MM.1S (cell line): ENCODE data around the gene SARS2.
A peak's percentile ranks its signal among the peaks of the same experiment; 100 is the strongest.

Source experiments
- DNase-seq: peaks from one replicate; pipeline ENCODE4 v3.0.0-alpha.2; 2015
- H2AFZ ChIP-seq: fragments of 300-600 bp; sonication (generic); 2 replicates; pipeline ENCODE4 v1.6.0; 2016; ENCODE audit warnings: antibody characterized with exemption, low read length
- H3F3A ChIP-seq: fragments of 300-600 bp; sonication (generic); 2 replicates; pipeline ENCODE4 v1.6.1; 2016; ENCODE audit warnings: mild to moderate bottlenecking, antibody characterized with exemption, low read length, moderate library complexity, mixed read lengths; ENCODE audit not compliant: insufficient read depth
- H3K27ac ChIP-seq: fragments of 300-600 bp; sonication (generic); 2 replicates; pipeline ENCODE4 v1.5.1; 2016; ENCODE audit warnings: mild to moderate bottlenecking, low read length
- H3K27me3 ChIP-seq: fragments of 300-600 bp; sonication (generic); replicated peaks from 2 replicates; pipeline ENCODE4 v1.6.0; 2016; ENCODE audit warnings: low read length; ENCODE audit not compliant: insufficient read depth
- H3K36me3 ChIP-seq: fragments of 300-600 bp; sonication (generic); replicated peaks from 2 replicates; pipeline ENCODE4 v1.6.1; 2016; ENCODE audit warnings: mild to moderate bottlenecking, low read length, mixed read lengths; ENCODE audit not compliant: insufficient read depth
- H3K4me1 ChIP-seq: fragments of 300-600 bp; sonication (generic); 2 replicates; pipeline ENCODE4 v1.6.1; 2016; ENCODE audit warnings: low read length, mixed read lengths
- H3K4me2 ChIP-seq: fragments of 300-600 bp; sonication (generic); 2 replicates; pipeline ENCODE4 v1.6.0; 2016; ENCODE audit warnings: low read depth, low read length
- H3K4me3 ChIP-seq: fragments of 300-600 bp; sonication (generic); 2 replicates; pipeline ENCODE4 v1.5.1; 2016; ENCODE audit warnings: low read length, mixed read lengths
- H3K79me2 ChIP-seq: fragments of 300-600 bp; sonication (generic); 2 replicates; pipeline ENCODE4 v1.6.1; 2016; ENCODE audit warnings: mixed run types, low read length, mixed read lengths
- H3K9ac ChIP-seq: fragments of 300-600 bp; sonication (generic); 2 replicates; pipeline ENCODE4 v1.6.1; 2016; ENCODE audit warnings: low read length, mixed read lengths
- H3K9me2 ChIP-seq: fragments of 300-600 bp; sonication (generic); replicated peaks from 2 replicates; pipeline ENCODE4 v1.6.1; 2016; ENCODE audit warnings: mild to moderate bottlenecking, low read length, mixed read lengths; ENCODE audit not compliant: insufficient read depth
- H3K9me3 ChIP-seq: fragments of 300-600 bp; sonication (generic); replicated peaks from 2 replicates; pipeline ENCODE4 v1.6.1; 2016; ENCODE audit warnings: mild to moderate bottlenecking, low read length, mixed read lengths; ENCODE audit not compliant: insufficient read depth
- H4K20me1 ChIP-seq: fragments of 300-600 bp; sonication (generic); 2 replicates; pipeline ENCODE4 v1.6.1; 2016; ENCODE audit warnings: mild to moderate bottlenecking, low read length, moderate library complexity, mixed read lengths; ENCODE audit not compliant: insufficient read depth
- EZH2 ChIP-seq: fragments of 300-600 bp; sonication (generic); optimal IDR thresholded peaks from 2 replicates; pipeline ENCODE3; 2017; ENCODE audit warnings: low read depth, mild to moderate bottlenecking, antibody characterized with exemption, low read length, mixed read lengths
- EZH2phosphoT487 ChIP-seq: fragments of 300-600 bp; sonication (generic); IDR thresholded peaks from 2 replicates; pipeline ENCODE4 v1.6.1; 2018; ENCODE audit warnings: antibody characterized with exemption, low read length
- TF ChIP-seq, protein P1 (sequence below): fragments of 300-600 bp; sonication (generic); IDR thresholded peaks from 2 replicates; pipeline ENCODE4 v1.5.1; 2016; ENCODE audit warnings: antibody characterized with exemption, low read length, mixed read lengths

SARS2 gene

DNA sequence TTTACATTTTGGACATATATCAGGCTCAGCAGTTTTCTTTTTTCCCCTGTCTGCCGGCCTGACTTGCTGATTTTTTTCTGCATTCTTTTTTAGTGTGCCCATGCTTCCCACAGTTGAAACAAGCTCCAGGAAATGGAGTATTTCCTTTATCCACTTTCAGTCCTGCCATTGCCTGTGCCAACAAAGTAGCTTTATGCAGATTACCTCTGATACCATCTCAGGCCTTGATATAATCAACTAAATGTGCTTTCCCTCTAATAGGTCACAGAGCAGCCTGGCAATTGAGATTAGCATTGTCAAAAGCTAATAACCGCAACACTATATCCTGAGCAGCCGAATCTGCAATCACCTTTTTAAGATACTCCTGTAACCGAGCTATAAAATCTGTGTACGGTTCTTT is 9.4 kb upstream of the SARS2 start:
- Histone ChIP-seq H3K36me3 (no peaks in the 10 kb centered on the region), H3K4me2 (no peak overlapping the region), H3K9me3 (no peaks in the 10 kb centered on the region), H3K4me1 (no peaks in the 10 kb centered on the region), H3K9me2 (no peaks in the 10 kb centered on the region), H3K27me3 (no peaks in the 10 kb centered on the region; the same call in 1 of the 2 replicates), H2AFZ (no peak overlapping the region), H3K4me3 (no peak overlapping the region), H3K27ac (no peak overlapping the region), H3K9ac (no peak overlapping the region), H3F3A (no peaks in the 10 kb centered on the region), H4K20me1 (no peaks in the 10 kb centered on the region), H3K79me2 (no peaks in the 10 kb centered on the region)
- no peak for DNase-seq
- TF ChIP-seq, protein P1, sequence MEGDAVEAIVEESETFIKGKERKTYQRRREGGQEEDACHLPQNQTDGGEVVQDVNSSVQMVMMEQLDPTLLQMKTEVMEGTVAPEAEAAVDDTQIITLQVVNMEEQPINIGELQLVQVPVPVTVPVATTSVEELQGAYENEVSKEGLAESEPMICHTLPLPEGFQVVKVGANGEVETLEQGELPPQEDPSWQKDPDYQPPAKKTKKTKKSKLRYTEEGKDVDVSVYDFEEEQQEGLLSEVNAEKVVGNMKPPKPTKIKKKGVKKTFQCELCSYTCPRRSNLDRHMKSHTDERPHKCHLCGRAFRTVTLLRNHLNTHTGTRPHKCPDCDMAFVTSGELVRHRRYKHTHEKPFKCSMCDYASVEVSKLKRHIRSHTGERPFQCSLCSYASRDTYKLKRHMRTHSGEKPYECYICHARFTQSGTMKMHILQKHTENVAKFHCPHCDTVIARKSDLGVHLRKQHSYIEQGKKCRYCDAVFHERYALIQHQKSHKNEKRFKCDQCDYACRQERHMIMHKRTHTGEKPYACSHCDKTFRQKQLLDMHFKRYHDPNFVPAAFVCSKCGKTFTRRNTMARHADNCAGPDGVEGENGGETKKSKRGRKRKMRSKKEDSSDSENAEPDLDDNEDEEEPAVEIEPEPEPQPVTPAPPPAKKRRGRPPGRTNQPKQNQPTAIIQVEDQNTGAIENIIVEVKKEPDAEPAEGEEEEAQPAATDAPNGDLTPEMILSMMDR, result no peak
- TF ChIP-seq EZH2phosphoT487 (no peak), EZH2 (no peak)

DNA sequence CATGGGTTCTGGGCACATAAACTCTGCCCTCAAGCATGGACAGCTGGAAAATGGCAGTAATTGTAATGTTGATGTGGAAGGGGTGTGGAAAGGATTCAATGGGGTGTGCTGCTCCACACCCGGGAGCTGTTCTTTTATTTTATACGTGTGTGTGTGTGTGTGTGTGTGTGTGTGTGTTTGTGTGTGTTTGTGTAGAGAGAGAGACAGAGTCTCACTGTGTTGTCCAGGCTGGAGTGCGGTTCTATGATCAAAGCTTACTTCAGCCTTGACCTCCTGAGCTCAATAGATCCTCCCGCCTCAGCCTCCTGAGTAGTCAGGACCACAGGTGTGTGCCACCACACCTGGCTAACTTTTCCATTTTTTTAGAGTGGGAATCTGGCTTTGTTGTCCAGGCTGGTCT is 3.0 kb upstream of the SARS2 start:
- Histone ChIP-seq H2AFZ (no peak overlapping the region), H3K79me2 (peaks cover 32% of the 10 kb centered on the region), H3K9ac (no peak overlapping the region), H3K36me3 (no peaks in the 10 kb centered on the region; the same call in 1 of the 2 replicates), H3K9me3 (no peaks in the 10 kb centered on the region), H3K27me3 (no peaks in the 10 kb centered on the region), H3K27ac (no peak overlapping the region), H4K20me1 (no peaks in the 10 kb centered on the region), H3F3A (no peaks in the 10 kb centered on the region), H3K4me2 (no peak overlapping the region), H3K9me2 (no peaks in the 10 kb centered on the region), H3K4me3 (no peak overlapping the region), H3K4me1 (peaks cover 8% of the 10 kb centered on the region; the same call in 1 of the 2 replicates)
- DNase-seq, result no peak
- TF ChIP-seq EZH2 (no peak), EZH2phosphoT487 (no peak)
- TF ChIP-seq, protein P1, result no peak

DNA sequence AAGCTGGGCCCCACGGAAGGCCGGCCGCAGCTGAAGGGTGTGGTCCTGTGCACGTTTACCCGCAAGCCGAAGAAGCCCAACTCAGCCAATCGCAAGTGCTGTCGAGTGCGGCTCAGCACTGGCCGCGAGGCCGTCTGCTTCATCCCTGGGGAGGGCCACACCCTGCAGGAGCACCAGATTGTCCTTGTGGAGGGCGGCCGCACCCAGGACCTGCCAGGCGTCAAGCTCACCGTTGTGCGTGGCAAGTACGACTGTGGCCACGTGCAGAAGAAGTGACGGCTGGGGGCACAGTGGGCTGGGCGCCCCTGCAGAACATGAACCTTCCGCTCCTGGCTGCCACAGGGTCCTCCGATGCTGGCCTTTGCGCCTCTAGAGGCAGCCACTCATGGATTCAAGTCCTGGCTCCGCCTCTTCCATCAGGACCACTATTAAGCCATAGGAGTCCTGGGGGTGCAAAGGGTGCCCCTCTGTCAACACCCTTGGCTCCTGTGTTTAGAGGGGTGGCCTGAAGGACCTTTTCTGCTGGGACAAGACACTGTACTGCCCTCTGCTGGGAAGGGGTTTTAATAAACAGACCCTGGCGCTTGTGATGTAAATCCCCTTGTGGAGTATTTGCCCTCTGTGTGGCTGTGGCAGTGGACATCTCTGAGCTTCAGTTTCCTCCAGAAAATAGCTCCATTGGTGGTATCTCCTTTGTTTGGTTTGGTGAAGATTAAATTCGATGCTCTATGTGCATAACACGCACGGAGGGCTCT is 2.0 kb upstream of the SARS2 start:
- H3K79me2 ChIP-seq, result peaks cover 32% of the 10 kb centered on the region
- no peak overlapping the region for H3K4me2 ChIP-seq
- no peaks in the 10 kb centered on the region; the same call in 1 of the 2 replicates for H3K36me3 ChIP-seq

More for the DNA sequence above, 2.0 kb upstream of the SARS2 start:
- H3K27me3 ChIP-seq, result no peaks in the 10 kb centered on the region
- no peaks in the 10 kb centered on the region for H3K9me3 ChIP-seq
- H3K9me2 ChIP-seq, result no peaks in the 10 kb centered on the region
- TF ChIP-seq EZH2, result no peak
- TF ChIP-seq, protein P1, result peak; percentile 37
- H3K4me3 ChIP-seq, result no peak overlapping the region
- no peaks in the 10 kb centered on the region for H4K20me1 ChIP-seq
- H3F3A ChIP-seq, result no peaks in the 10 kb centered on the region
- H3K9ac ChIP-seq, result no peak overlapping the region
- no peak overlapping the region for H2AFZ ChIP-seq
- no peak overlapping the region for H3K27ac ChIP-seq
- DNase-seq, result peak; percentile 42
- peaks cover 8% of the 10 kb centered on the region; the same call in 1 of the 2 replicates for H3K4me1 ChIP-seq
